ENCODE measurements around the gene PLEKHN1.

The PLEKHN1 gene

DNA sequence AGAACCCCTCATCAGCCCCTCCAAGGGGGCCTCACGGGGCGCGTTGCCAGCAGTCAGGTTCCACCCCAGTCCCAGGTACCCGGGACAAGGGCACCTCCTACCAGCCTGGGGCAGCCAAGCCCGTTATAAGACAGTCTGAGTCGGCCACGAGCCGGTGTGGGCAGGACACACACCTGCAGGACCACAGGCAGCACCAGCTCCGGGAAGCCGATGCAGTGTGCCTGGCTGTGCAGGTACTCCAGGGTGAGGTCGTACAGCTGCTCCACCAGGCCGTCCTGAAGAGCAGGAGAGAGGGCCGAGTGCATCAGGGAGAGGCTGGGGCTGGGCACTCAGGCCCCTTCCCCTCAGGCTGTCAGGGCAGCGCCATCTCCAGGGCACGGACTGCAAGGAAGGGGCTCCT, 18.3 kb upstream of the PLEKHN1 start:
- TF ChIP-seq, protein P1, sequence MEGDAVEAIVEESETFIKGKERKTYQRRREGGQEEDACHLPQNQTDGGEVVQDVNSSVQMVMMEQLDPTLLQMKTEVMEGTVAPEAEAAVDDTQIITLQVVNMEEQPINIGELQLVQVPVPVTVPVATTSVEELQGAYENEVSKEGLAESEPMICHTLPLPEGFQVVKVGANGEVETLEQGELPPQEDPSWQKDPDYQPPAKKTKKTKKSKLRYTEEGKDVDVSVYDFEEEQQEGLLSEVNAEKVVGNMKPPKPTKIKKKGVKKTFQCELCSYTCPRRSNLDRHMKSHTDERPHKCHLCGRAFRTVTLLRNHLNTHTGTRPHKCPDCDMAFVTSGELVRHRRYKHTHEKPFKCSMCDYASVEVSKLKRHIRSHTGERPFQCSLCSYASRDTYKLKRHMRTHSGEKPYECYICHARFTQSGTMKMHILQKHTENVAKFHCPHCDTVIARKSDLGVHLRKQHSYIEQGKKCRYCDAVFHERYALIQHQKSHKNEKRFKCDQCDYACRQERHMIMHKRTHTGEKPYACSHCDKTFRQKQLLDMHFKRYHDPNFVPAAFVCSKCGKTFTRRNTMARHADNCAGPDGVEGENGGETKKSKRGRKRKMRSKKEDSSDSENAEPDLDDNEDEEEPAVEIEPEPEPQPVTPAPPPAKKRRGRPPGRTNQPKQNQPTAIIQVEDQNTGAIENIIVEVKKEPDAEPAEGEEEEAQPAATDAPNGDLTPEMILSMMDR (IDR thresholded peaks at IDR 0.05; ENCODE audit: borderline replicate concordance, control extremely low read depth, extremely low read depth, insufficient read depth, missing control alignments), result no peak
- no peak for DNase-seq (ENCODE audit: low spot score)
- in situ Hi-C loops (cut with MboI; ENCODE audit: low sequenced_read_pairs, unreplicated experiment), result no loop called here

DNA sequence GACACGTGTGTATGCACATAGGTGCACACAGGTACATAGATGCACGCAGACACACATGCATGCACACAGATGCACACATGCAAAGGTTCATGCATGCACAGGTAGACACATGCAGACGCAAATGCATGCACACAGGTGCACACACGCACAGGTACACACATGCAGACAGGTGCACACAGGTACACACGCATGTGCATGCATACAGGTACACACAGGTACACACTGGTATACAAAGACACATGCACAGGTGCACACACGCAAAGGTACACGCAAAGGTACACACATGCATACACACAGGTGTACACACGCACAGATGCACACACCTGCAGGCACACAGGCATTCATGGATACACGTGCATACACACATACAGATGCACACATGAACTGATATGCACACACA, 16.0 kb upstream of the PLEKHN1 start:
- in situ Hi-C loops (cut with MboI; ENCODE audit: low sequenced_read_pairs, unreplicated experiment), result no loop called here
- DNase-seq (ENCODE audit: low spot score), result no peak
- TF ChIP-seq, protein P1 (IDR thresholded peaks at IDR 0.05; ENCODE audit: borderline replicate concordance, control extremely low read depth, extremely low read depth, insufficient read depth, missing control alignments), result no peak

DNA sequence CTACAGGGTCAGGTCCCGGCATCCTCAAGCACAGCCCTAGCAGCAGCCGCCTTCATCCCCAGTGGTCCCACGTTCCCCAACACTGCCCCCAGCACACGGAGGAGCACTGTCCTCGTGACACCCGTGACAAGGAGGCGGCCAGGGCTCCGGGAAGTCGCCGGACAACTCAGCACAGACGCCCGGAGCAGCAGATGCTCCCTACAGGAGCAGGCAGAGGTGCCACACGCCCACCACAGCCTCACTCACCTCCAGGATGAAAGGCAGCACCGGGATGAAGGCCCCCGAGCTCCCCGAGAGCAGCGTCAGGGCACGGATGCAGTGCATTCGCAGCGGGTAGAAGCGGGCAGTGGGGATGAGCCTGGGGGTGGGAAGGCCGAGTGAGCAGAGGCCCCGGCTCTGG, 15.4 kb upstream of the PLEKHN1 start:
- no peak for DNase-seq (ENCODE audit: low spot score)
- TF ChIP-seq, protein P1 (IDR thresholded peaks at IDR 0.05; ENCODE audit: borderline replicate concordance, control extremely low read depth, extremely low read depth, insufficient read depth, missing control alignments), result no peak
- in situ Hi-C loops (cut with MboI; ENCODE audit: low sequenced_read_pairs, unreplicated experiment), result no loop called here

DNA sequence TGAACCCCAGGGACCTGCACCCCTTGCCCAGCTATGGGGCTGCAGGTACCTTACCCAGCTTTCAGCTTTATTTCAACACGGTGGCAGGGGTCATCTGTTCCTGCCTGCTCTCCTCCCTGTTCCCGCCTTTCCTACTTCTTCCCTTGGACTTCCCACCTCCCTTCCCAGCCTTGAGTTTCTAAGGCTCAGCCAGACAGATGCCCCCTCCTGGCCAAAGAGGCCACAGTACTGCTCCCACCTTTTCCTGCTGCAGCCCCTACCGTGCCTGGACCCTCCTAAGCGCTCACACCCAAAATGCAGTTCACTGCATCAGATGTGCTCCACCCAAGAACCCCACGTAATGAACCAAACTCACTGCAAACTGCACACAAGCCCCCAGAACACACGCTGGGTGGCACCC, 14.9 kb upstream of the PLEKHN1 start:
- DNase-seq (ENCODE audit: low spot score), result no peak
- TF ChIP-seq, protein P1 (IDR thresholded peaks at IDR 0.05; ENCODE audit: borderline replicate concordance, control extremely low read depth, extremely low read depth, insufficient read depth, missing control alignments), result no peak
- in situ Hi-C loops (cut with MboI; ENCODE audit: low sequenced_read_pairs, unreplicated experiment), result no loop called here

DNA sequence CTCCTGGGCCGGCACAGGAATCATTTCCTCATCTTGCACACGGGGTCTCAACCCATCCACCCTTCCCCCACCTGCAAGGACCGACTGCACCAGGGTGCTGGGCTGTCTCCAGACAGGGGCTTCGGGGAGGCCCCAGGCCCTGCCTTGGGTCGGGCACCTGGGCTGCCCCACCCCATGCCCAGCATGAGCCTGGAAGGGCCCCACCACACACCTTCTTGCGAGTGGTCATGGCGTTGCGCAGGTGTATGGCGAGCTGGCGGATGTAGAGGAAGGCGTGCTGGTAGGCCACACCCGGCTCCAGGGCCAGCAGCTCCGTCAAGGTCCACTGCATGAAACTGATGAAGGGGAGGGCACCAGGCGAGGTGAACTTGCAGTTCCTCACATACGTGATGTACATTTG, 14.1 kb upstream of the PLEKHN1 start:
- TF ChIP-seq, protein P1 (IDR thresholded peaks at IDR 0.05; ENCODE audit: borderline replicate concordance, control extremely low read depth, extremely low read depth, insufficient read depth, missing control alignments), result no peak
- in situ Hi-C loops (cut with MboI; ENCODE audit: low sequenced_read_pairs, unreplicated experiment), result no loop called here
- no peak for DNase-seq (ENCODE audit: low spot score)

DNA sequence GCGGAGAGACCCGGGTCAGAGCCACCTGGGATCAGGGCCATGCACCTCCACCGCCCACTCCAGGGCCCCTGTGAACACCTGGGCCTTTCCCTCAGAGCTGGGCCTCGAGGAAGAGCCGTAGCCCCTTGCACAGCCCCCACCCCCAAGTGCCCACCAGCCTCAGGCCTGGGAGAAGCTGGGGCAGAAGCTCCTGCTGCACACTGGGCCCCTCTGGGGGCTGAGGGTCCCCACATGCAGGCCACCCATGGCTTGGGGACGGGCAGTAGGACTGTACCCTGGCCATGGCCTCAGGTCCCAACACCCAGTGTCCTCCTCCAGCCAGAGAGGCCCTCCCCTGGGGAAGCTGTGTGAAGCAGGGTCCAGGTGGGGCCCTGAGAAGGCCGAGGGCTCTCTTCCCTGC, 13.7 kb upstream of the PLEKHN1 start:
- no peak for DNase-seq (ENCODE audit: low spot score)
- TF ChIP-seq, protein P1 (IDR thresholded peaks at IDR 0.05; ENCODE audit: borderline replicate concordance, control extremely low read depth, extremely low read depth, insufficient read depth, missing control alignments), result no peak
- in situ Hi-C loops (cut with MboI; ENCODE audit: low sequenced_read_pairs, unreplicated experiment), result no loop called here
